K562 (cell line): ENCODE measurements around the gene ANKRD30A.

Experiments used
- ETV6 ChIP-seq, 3 experiments: fragments of 150-350 bp in 1 of 3; sonication (generic) in 1 of 3; formaldehyde crosslinking in 1 of 3; IDR thresholded peaks; 2 replicates each; pipeline versions ENCODE4 v1.6.1 to v1.8.0; 2014 to 2022; ENCODE audit warnings: borderline replicate concordance in 2 of 3, low read depth in 2 of 3, antibody characterized with exemption in 1 of 3, low read length in 1 of 3, mild to moderate bottlenecking in 1 of 3, missing genetic modification reagents in 1 of 3
- FOSL1 ChIP-seq: fragments of 200-800 bp; sonication (Bioruptor generic); conservative IDR thresholded peaks from 2 replicates; pipeline ENCODE4 v1.6.1; 2016; ENCODE audit warnings: missing genetic modification characterization, missing compliant biosample characterization
- KAT7 ChIP-seq: sonication (generic); formaldehyde crosslinking; IDR thresholded peaks from 2 replicates; pipeline ENCODE4 v1.8.0; 2022; ENCODE audit warnings: missing genetic modification reagents, mild to moderate bottlenecking, borderline replicate concordance
- MAX ChIP-seq: sonication (generic); formaldehyde crosslinking; IDR thresholded peaks from 2 replicates; pipeline ENCODE4 v1.9.0; 2022; ENCODE audit warnings: mild to moderate bottlenecking, missing genetic modification reagents
- POLR2A ChIP-seq: fragments of 450-650 bp; conservative IDR thresholded peaks from 2 replicates; pipeline ENCODE4 v1.6.1; 2016
- RERE ChIP-seq: sonication (generic); formaldehyde crosslinking; IDR thresholded peaks from 2 replicates; pipeline ENCODE4 v1.8.0; 2023; ENCODE audit warnings: missing genetic modification reagents, mild to moderate bottlenecking, borderline replicate concordance
- RNF2 ChIP-seq: sonication (generic); IDR thresholded peaks from 2 replicates; pipeline ENCODE4 v1.6.1; 2016
- TBL1XR1 ChIP-seq, 2 experiments: IDR thresholded peaks; 2 replicates each; pipeline ENCODE4 v1.6.1; 2012; ENCODE audit warnings: improper control_type of control experiment in 2 of 2, low read length in 2 of 2, mild to moderate bottlenecking in 1 of 2
- ZBTB33 ChIP-seq: sonication (generic); formaldehyde crosslinking; IDR thresholded peaks from 2 replicates; pipeline ENCODE4 v1.8.1; 2023; ENCODE audit warnings: mild to moderate bottlenecking, missing genetic modification reagents
- TF ChIP-seq, protein P1 (sequence below), 2 experiments: fragments of 450-650 bp; formaldehyde crosslinking in 1 of 2; IDR thresholded peaks; 2 replicates each; pipeline versions ENCODE4 v1.4.0 to v1.6.1; 2014 to 2020; ENCODE audit warnings: mild to moderate bottlenecking in 2 of 2, borderline replicate concordance in 1 of 2, low read depth in 1 of 2
- TF ChIP-seq, protein P2 (sequence below), 3 experiments: IDR thresholded peaks in 2 of 3; conservative IDR thresholded peaks in 1 of 3; 2 replicates each; pipeline ENCODE4 v1.5.1; 2011 to 2012; ENCODE audit warnings: low read length in 3 of 3, mild to moderate bottlenecking in 3 of 3, control low read depth in 2 of 3, improper control_type of control experiment in 1 of 3, inconsistent platforms in 1 of 3, low read depth in 1 of 3, mixed read lengths in 1 of 3, moderate library complexity in 1 of 3; ENCODE audit not compliant: insufficient read depth in 2 of 3

- TF ChIP-seq, protein P1, sequence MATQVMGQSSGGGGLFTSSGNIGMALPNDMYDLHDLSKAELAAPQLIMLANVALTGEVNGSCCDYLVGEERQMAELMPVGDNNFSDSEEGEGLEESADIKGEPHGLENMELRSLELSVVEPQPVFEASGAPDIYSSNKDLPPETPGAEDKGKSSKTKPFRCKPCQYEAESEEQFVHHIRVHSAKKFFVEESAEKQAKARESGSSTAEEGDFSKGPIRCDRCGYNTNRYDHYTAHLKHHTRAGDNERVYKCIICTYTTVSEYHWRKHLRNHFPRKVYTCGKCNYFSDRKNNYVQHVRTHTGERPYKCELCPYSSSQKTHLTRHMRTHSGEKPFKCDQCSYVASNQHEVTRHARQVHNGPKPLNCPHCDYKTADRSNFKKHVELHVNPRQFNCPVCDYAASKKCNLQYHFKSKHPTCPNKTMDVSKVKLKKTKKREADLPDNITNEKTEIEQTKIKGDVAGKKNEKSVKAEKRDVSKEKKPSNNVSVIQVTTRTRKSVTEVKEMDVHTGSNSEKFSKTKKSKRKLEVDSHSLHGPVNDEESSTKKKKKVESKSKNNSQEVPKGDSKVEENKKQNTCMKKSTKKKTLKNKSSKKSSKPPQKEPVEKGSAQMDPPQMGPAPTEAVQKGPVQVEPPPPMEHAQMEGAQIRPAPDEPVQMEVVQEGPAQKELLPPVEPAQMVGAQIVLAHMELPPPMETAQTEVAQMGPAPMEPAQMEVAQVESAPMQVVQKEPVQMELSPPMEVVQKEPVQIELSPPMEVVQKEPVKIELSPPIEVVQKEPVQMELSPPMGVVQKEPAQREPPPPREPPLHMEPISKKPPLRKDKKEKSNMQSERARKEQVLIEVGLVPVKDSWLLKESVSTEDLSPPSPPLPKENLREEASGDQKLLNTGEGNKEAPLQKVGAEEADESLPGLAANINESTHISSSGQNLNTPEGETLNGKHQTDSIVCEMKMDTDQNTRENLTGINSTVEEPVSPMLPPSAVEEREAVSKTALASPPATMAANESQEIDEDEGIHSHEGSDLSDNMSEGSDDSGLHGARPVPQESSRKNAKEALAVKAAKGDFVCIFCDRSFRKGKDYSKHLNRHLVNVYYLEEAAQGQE (IDR thresholded peaks at IDR 0.05; ENCODE audit: borderline replicate concordance): no peak
- TF ChIP-seq, protein P1 (CRISPR knock-in tag; IDR thresholded peaks at IDR 0.05; ENCODE audit: low read depth): no peak
- TF ChIP-seq TBL1XR1 (IDR thresholded peaks at IDR 0.05; ENCODE audit: low read length in 2 of 2) (no peak), POLR2A (no peak), KAT7 (CRISPR knock-in tag) (no peak), RERE (CRISPR knock-in tag) (no peak), RNF2 (no peak), ETV6 (IDR thresholded peaks at IDR 0.05; ENCODE audit: borderline replicate concordance in 1 of 2, low read depth in 2 of 2, low read length in 1 of 2) (no peak), ETV6 (CRISPR knock-in tag; IDR thresholded peaks at IDR 0.05; ENCODE audit: borderline replicate concordance) (no peak), ZBTB33 (no peak), FOSL1 (tag) (no peak), MAX (CRISPR knock-in tag) (no peak)
- TF ChIP-seq, protein P2, sequence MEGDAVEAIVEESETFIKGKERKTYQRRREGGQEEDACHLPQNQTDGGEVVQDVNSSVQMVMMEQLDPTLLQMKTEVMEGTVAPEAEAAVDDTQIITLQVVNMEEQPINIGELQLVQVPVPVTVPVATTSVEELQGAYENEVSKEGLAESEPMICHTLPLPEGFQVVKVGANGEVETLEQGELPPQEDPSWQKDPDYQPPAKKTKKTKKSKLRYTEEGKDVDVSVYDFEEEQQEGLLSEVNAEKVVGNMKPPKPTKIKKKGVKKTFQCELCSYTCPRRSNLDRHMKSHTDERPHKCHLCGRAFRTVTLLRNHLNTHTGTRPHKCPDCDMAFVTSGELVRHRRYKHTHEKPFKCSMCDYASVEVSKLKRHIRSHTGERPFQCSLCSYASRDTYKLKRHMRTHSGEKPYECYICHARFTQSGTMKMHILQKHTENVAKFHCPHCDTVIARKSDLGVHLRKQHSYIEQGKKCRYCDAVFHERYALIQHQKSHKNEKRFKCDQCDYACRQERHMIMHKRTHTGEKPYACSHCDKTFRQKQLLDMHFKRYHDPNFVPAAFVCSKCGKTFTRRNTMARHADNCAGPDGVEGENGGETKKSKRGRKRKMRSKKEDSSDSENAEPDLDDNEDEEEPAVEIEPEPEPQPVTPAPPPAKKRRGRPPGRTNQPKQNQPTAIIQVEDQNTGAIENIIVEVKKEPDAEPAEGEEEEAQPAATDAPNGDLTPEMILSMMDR (IDR thresholded peaks at IDR 0.05 in 2 of 3, conservative IDR thresholded peaks at IDR 0.05 in 1 of 3; ENCODE audit: insufficient read depth in 2 of 3, low read depth in 1 of 3, low read length in 3 of 3): no peak
Observed at GRCh38 chr10:37226524-37226923, 101.1 kb downstream of the ANKRD30A start.
